22Rv1 (cell line): Measurements from ENCODE around the gene RPP14.

Experiments
- ZFX ChIP-seq: fragments of 450-650 bp; IDR thresholded peaks from 2 replicates; pipeline ENCODE4 v1.6.1; 2017; ENCODE audit warnings: antibody characterized with exemption, borderline replicate concordance
- TF ChIP-seq, protein P1 (sequence below): fragments of 450-650 bp; IDR thresholded peaks from 2 replicates; pipeline ENCODE4 v1.5.1; 2017; ENCODE audit warnings: mild to moderate bottlenecking

DNA sequence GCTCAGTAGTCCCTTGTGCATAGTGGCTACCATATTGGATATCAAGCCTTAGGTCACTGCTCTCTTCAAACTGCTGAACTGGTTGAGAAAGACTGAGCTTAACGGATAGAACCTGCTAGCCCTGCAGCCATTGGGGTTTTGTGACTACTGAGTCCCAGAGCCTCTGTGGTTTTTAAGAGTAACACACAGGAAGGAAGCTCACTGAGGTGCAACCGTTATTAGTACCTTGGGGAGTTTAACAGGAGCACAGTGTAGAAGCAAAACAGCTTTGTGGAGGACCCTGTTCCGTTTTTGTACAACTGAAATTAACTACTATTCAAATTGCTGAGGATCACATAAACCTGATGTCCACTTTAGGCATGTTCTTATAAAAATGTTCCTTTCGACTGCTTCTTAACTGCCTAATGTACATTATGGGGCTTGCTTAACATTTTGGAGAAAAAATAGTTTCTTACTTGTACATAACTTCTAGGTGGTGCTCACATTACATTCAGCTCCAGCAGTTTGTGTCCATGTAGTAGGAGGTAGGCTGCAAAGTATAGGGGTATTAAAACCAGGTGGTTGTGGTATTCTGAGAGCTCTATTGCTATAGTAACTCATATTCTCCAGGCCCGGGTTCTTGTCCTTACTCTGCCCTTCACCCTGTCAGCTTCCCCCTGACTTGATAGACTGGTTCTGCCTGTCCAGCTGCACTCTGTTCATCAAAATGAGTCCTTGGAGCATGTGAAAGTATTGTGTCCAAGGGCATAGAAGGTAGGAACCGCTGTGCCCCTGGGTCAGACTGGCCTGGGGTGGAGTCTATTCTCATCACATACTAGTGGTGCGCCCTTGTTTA lies 44.0 kb downstream of the RPP14 start:
- TF ChIP-seq, protein P1, sequence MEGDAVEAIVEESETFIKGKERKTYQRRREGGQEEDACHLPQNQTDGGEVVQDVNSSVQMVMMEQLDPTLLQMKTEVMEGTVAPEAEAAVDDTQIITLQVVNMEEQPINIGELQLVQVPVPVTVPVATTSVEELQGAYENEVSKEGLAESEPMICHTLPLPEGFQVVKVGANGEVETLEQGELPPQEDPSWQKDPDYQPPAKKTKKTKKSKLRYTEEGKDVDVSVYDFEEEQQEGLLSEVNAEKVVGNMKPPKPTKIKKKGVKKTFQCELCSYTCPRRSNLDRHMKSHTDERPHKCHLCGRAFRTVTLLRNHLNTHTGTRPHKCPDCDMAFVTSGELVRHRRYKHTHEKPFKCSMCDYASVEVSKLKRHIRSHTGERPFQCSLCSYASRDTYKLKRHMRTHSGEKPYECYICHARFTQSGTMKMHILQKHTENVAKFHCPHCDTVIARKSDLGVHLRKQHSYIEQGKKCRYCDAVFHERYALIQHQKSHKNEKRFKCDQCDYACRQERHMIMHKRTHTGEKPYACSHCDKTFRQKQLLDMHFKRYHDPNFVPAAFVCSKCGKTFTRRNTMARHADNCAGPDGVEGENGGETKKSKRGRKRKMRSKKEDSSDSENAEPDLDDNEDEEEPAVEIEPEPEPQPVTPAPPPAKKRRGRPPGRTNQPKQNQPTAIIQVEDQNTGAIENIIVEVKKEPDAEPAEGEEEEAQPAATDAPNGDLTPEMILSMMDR: no peak
- TF ChIP-seq ZFX: no peak
